ENCODE measurements around the gene EGR4.
A peak's percentile ranks its signal among the peaks of the same experiment; 100 is the strongest.

EGR4 gene

DNA sequence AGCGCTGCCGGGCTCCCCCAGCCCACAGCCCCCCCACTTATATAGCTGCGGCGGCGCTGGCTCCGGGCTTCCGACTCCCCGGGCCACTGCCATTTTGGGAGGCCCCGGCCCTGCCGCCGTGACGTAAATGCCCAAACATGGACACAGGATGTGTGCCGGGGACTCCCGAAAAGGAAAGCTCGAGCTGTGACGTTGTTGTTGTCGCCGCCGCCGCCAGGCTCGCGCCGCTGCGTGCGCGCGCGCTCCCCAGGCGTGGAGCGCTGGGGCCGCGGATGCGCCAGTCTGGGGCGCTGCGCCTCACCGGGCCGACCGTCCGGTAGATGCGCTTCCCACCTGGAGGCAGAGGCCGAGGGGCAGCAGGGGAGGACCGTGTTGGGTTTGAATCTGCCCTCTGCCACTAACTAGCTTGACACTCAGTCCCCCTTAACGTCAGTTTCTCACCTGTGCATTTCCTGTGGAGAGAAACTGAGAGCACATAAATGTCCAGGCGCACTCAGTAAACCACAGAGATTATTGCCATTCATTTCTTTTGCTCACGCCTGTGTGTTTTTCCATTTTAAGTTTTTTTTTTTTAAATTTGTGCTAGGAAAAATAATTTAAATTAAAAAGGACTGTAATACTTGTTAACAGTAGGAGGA lies at the start of gene EGR4:
Gene EGR4, minus strand, starts transcription at position 15 of the 638 bp plus-strand sequence. CDS start 231 bp downstream, outside the sequence.
- DNase-seq, result peak; percentile 90

DNA sequence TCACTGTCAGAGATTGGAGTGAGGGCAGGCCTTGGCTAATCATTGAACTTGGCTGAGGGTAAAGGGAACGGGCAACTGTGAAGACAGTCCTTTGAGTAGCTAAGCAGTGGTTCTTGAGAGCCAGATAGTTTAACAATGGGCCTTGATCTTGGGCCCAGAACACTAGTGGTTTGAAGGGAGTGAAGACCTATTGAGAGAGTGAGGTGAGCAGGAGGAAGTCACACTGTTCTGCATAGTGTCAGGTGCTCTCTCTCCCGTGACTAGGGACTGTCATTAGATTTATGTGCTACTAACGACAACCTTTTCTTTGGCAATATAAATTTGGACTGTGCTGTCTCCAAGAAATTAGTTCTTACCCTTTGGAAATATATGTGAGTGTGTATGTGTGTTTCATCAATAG lies 47.7 kb upstream of the EGR4 start:
- DNase-seq, result no peak

DNA sequence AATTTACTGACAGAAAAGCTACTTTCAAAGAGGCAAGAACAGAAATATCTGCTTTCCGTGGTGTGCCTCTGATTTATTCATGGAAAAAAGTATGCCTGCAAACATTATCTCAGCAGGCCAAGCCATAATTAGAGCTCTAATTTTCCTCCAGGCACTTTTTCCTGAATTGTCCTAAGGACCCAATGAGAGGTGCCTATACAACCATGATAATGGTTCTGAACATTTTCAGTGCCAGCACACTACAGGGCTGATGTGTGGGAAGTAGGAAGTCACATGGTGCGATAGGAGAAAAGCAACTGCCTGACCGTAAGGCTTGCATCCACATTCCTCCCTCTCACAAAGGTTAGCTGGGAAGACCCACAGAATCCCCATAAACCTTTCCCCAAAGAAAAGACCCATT lies 45.9 kb upstream of the EGR4 start:
- DNase-seq, result no peak

DNA sequence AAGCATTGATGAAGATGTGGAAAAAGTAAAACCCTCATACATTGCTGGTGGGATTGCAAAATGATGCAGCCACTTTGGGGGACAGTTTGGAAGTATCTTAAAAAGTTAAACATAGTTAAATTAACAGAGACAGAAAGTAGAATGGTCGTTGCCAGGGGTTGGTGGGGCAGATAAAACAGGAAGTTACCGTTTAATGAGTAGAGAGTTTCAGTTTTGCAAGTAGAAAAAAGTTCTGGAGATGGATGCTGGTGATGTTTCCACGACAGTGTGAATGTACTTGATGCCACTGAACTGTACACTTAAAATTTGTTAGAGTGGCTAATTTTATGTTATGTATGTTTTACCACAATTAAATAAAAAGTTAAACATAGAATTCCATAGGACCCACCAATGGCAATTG lies 44.5 kb upstream of the EGR4 start:
- no peak for DNase-seq

DNA sequence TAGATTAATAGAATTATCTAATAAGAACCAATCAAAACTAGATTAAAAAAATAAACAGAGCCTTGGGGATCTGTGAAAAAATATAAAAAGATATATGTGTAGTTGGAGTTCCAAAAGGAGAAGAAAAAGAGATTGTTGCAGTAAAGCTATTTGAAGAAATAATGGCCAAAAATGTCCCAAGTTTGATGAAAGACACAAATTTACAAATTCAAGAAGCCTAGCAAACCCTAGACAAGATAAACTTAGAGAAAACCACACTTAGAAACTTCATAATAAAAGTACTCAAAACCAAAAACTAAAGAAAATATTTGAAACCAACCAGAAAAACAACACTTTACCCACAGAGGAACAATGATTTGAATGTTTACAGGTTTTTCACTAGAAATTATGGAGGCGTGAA lies 41.3 kb upstream of the EGR4 start:
- no peak for DNase-seq

DNA sequence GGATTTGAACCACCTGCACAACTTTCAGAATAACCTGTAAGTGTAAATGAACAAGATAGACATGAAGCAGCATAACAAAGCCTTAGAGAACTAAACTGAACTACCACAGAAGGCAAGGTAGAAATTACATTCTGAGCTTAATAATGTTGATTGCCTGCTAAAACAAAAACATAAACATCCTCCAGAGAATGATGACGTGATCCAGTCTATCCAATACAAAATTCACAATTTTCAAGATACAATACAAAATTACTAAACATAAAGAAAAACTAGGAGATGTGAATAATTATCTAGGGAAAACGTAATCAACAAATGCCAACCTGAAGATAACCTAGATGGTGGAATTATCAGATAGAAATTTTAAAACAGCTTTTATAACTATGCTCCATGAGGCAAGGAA lies 40.7 kb upstream of the EGR4 start:
- DNase-seq, result no peak

DNA sequence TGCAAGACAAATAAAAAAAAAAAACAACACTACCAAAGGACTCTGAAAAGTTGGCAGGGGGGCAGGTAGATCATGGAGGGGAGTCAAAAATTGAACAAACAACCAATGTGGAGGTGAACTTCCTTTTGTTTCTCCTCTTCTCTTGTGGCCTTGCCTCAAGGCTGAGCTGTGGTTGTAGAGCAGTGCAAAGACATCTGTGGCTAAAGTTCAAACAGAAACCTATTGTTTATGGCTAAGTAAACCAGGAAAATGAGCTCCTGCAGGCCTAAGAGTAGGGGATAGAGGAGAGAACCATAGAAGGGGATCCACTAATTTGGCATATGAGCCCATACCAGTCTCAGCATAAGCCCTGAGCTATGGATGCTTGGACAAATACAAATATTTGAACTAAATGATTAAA lies 40.2 kb upstream of the EGR4 start:
- DNase-seq, result no peak

DNA sequence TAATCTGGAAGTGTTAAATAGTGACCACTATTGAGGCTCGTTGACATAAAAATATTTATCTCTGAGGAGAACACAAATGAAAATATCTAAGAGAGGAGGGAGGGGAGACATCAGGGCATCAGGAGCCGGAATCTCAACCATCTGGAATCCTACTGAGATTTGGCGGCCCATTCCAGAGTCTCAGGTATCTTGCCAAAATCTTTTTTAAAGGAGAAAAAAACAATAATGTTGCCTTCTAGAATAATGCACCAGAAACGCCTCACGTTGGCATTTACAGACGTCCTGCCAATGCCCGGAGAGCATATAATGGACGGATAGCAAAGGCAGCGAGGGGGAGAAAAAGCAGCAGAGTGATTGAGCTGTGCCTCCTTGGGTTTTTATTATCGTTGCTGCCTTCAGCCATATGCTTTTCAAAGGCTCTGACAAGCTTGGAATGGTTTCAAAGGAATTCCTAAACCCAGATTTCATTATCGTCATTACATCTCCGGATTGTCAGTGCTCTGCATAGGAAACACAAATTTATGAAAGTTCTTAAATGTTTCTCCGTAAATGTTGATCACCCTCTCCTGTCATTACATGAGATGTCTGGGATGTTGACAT lies 30.9 kb upstream of the EGR4 start:
- no peak for DNase-seq

DNA sequence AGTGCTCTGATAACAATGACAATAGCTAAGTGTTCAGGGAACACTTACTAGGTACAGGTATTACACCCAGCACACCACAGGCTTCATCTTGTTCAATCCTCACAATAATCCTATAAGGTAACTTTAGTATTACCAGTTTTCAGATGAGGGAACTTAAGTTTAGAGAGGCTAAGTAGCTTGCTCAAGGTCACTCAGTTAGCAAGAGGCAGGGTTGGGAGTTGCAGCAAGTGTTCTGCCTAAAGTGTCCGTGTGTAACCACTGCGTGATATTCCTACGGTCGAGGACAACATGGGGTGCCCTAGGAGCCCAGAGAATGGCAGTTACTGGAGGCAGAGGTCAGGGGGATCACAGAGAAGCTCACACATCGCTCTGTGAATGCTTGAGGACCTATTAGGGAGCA lies 30.2 kb upstream of the EGR4 start:
- DNase-seq, result no peak

DNA sequence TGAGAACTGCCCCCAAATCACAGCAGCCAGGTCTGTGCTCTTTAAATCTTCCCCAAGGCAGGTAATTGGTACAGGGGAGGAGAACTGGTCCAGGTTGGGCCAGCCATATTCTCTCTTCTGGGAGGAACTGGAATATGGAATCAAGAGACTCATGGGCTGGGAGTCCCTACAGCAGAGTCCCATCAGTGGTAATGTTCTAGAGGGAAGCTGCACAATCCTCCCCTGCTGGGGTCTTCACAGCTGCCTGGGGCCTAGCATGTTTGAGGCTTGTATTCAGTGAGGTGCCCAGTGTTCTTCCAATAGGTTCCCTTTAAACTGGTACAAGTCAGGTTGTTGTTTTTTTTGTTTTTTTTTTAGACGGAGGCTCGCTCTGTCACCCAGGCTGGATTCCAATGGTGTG lies 21.1 kb upstream of the EGR4 start:
- DNase-seq, result no peak

DNA sequence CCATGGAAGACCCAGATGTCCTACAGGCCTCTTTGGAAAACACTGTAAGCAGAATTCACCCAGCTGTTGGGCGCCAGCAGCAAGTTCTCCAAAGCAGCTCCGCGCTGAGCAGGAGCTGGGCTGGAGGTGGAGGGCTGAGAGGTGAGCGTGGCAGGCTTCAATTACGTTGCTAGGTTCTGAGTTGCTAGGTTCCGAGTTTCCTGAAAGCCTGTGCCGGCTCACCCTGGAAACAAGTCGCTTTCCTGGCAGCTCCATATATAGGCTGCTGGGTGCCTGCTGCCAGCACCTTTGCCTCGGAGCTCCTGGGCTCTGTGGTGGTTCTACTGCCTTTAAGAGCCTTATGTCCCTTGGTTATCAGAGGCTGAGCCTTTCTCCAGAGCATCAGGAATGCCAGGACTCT lies 14.4 kb upstream of the EGR4 start:
- no peak for DNase-seq

DNA sequence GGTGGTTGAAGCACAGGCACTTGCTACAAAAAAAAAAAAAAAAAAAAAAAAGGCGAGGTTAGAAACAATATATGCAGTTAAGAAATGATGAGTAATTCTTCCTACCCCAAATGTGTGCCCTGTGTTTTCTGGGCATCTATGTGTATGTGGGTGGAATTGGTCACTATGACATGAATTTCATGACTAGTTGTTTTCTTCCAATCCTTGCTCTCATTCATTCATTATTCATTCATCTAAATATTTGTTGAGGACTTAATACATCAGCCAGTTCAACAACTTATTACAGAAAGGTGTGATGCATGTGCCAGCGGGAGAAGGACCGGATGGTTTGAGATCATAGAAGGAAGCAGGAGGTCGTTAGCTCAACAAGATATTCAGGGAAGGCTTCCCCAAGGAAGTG lies 8.3 kb upstream of the EGR4 start:
- no peak for DNase-seq

DNA sequence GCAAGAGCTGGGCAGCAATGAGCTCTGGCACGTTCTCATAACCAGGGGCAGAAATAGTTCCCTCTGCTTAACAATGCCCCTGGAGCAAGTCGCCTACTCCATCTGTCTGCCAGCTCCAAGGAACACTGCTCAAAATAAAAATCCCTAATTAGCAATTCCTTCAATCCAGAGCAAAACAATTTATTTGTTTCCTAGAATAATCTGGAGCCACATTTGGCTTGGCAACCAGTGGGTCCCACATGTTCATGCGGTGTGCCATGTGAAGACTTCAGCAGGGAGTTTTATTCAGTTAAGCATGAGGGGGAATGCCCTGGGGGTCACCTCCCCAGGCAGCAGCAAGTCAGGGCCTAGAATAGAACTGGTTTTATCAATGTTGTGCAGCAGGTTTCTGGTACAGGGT lies 7.6 kb upstream of the EGR4 start:
- no peak for DNase-seq

DNA sequence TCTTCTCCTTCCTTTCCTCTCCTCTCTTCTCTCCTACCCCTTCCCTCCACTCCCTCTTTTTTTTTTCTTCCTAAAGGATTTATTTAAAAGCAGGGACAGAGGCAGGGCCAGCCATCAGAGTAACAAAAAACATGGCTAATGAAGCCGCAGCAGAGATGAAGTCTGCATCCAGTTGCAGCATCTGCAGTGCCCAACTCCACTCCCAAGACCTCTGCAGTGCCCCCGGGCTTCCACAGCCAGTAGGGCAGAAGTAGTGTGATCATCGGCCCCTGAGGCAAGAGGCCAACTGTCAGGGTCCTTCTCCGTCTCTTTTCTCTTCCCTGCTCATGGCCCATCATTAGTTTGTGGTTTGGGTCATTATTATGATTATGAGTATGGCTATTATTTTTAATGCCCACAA lies 4.2 kb upstream of the EGR4 start:
- no peak for DNase-seq

DNA sequence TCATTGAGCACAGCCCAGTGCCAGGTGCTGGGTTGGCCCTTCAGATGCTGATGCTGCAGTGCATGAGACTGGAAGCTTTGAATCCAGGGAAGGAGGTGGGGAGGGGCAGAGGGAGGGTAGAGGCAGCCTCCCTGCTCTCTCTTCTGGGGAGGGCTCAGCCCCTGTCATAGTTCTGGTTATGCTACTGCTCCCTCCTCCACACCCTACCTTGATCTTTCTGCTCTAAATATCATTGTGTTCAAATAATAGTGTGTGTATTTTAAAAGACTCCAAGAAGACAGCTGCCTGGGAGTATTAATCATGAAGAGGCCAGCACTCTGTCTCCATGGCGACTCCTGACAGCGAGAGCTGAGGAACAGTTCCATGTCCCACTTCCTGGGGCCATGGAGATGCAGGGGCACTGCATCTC lies 3.8 kb upstream of the EGR4 start:
- no peak for DNase-seq

DNA sequence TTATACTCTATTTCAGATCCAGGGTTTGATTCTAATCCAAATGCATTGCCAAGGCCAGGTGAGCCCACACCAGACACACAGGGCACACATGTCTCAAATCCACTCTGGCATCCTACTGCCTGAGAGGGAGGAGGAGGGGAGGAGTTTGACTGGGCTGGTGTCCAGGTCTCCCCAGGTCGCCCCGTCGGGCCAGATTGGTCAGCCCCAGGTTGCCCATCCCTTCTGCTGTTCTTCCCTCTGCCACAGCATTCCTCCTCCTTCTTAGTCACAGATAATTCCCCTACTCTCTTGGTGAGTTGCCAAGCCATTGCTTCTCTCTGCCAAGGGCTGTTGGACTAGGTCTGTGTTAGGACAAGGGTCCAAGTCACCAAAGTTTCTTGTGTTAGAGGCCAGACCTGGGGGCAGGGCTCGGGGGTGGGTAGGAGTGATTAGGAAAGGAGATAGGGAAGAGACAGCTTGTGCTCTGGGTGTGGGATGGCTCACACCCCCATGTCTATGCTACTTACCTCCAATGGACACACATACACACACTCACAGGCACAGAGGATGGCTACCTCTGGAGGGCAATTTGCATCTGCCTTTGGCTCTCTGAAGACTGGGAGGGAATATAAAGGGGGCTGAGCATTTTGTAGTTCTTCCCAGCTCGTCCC lies 2.5 kb upstream of the EGR4 start:
- DNase-seq, result no peak

DNA sequence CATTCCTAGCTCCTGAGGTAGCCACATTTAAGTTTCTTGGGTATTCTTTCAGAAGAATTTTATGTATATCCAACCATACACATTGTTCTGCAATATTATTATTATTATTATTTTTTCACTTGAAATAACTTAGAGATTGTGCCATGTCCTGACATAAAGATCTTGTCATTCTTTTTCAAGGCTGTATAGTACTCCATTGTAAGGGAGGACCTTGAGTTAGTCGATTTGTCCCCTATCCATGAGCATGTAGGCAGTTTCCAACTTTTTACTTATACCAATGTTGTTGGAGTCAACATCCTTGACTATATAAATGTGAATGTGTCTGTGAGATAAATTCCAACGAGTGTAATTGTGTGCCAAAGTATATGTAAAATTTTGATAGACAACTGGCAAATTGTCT lies 891 bp upstream of the EGR4 start:
- no peak for DNase-seq

DNA sequence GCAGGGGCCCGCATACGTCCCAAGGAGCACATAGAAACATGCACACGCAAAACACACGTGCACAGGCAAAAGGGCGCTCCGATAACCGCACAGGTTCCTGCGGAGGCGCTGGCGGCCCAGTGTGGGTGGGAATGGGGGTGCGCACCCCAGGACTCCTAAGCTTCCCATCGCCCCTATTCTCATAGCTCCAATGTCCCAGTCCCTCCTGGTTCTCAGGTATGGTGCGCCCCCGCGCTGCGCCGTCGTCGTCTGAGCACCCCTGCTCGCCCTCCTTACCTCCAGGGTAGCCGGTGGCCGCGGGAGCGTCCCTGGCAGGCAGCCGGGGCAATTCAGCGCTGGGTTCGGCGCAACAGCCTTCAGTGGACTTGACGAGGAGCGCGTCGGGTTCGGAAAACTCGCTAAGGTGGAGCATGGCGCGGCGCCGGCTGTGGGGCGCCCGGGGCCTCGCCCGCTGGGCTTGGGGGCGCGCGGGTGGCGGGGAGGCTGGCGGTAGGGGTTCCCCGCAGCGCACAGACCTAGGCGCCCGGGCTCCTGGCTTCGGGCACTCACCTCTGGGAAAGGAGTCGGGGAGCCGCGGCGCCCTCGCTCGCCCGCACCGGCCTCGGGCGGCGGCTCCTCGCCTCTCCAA lies 328 bp downstream of the EGR4 start:
- DNase-seq, result no peak

DNA sequence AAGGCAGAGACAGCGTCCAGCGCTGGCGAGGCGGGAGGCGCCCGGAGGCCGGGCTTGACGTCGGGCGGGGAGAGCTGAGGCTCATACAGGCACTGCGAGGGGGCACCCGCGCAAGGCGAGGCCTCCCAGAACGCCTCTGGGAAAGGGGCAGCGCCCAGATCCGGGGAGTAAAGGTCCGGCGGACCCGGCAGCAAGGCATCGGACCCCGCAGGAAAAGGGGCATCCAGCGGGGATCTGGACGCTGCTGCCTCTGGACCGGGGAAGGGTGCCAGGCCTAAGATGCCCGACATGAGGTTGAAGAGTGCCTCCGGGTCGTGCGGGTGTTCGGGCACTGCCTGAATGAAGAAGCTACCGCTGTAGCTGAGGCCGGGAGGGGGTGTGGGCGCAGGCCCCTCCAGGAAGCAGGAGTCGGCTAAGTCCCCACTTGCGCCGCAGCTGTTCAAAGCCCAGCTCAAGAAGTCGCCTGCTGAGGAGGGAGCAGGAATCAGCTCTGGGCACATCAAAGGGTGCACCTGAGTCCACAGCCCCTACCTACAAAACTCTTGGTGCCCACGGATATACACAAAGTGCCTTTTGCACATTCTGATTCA lies 937 bp downstream of the EGR4 start:
- no peak for DNase-seq

DNA sequence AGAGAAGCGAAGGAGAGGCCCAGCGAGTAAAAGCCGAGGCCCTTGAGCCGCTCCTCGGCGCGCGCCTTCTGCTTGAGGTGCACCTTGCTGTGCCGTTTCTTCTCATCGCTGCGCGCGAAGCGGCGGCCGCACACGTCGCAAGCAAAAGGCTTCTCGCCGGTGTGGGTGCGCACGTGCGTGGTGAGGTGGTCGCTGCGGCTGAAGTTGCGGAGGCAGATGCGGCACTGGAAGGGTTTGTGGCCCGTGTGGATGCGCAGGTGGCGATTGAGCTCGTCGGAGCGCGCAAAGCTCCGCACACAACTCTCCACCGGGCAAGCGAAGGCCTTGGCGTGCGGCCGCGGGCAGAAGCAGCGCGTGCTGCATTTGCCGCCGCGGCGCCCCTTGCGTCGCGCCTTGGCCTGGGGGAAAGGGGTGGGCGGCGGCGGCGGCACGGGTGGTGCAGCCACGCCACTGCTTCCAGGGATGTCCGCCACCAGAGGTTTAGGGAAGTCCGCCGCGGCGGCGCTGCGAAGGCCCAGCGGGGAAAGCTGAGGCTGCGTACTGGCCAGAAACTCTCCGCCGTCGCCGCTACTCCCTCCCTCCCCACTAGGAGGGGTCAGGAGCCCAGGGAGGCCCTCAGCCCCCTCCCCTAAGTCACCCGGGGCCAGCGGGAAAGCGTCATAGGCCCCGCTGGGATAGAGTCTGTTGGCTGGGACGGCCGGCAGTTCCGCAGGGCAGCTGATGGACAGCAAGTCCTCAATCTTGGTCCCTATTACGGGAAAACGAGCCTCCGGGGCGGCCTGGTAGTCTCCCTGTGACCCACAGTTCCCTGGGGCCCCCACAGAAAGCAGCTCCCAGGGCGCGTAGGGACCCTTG lies 1.7 kb downstream of the EGR4 start:
- no peak for DNase-seq

DNA sequence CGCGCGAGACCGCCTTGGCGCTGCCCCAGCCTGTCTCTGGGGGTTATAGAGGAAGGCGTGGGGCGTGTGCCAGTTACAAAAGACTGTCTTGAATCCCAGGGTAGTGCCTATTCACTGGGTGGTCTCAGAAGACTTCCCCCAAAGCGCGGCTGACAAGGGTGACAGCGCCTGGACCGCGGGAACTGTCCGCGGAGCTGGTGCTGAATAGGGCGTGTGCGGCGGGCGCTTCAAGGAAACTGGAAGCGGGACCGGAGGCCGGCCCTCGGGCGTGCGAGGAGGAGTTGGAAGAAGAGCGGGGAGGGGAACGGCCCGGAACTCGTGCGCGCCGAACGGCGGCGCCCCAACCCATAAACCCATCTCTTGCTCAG lies 2.3 kb downstream of the EGR4 start:
- peak; percentile 49 for DNase-seq

DNA sequence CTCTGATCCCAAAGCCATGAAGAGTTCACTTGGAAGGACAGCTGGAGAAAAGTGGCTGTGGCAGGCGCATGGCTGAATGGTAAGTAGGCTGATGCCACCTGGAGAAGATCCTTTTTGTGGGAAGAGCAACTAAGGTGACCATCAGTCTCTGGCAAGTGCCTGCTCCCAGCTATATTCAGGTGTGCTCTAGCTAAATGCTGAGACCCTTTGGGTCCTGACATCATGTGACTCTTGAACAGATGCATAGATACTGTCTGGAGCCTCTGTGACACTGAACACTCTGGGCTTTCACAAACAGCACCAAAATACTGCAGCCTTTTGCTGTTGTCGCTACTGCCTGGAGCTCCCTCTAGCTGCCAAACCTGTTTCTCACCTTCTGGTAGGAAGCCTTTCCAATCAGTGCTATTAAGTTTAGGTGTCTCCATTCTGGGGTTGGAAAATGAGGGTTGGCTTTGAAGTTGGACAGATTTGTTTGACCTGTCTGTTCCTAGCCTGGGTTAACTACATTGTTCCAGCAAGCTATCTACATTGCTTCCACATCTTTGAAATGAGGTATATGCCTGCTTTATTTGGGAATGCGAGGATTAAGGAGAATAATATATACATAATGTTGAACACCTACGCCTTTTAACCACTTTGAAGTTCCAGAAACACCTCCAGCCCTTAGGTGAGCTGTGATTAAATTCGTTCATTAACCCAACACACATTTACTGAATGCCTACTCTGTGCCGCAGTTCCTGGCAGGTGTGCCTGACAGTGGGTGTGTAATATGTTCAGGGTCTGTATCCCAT lies 3.1 kb downstream of the EGR4 start:
- peak; percentile 27 for DNase-seq
